Ureter (tissue), 1 donor: ENCODE data around the gene DCP2. TPM values are rescaled to one million over a fixed set of nuclear protein-coding genes. Genes with fewer than 3 reads are reported as not detected.

Source experiments
- DNase-seq: peaks from one replicate; pipeline ENCODE4 v3.0.0-alpha.2; 2020; ENCODE audit warnings: low spot score
- total RNA-seq: library from RNA; stranded (reverse); gene quantifications from one replicate; pipeline ENCODE4 v1.2.4, GENCODE V29; 2023
- donor health status: DM: yes; HTN: yes; CAD: no.

DCP2 gene
- total RNA-seq, 1 donor from 2014 or later: 42.2 TPM

GRCh38 chr5:113044776-113045465 is 68.3 kb downstream of the DCP2 start:
- DNase-seq: no peak

DNA sequence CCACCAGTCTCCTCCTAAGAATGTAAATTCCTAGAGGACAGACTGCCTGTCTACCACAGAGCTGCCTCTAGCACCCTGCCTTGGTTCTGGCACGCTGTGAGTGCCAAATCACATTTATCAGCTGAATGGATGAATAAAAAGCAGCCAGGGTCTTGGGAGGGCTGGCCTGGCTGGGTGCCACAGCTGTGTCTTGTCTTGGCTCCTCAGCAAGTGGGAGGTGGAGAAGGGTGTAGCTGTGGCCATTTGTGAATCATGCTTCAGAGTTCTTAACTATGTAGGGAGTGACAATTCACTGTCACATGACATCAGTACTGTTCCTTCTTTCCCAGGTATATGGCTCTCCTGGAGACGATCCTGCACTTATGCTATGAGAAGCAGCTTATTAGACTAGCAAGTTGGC is 70.6 kb downstream of the DCP2 start:
- no peak for DNase-seq

- no peak for DNase-seq
Measured at GRCh38 chr5:113047733-113048652, 71.4 kb downstream of the DCP2 start.

GRCh38 chr5:113048931-113049330 is 72.3 kb downstream of the DCP2 start:
- no peak for DNase-seq

DNA sequence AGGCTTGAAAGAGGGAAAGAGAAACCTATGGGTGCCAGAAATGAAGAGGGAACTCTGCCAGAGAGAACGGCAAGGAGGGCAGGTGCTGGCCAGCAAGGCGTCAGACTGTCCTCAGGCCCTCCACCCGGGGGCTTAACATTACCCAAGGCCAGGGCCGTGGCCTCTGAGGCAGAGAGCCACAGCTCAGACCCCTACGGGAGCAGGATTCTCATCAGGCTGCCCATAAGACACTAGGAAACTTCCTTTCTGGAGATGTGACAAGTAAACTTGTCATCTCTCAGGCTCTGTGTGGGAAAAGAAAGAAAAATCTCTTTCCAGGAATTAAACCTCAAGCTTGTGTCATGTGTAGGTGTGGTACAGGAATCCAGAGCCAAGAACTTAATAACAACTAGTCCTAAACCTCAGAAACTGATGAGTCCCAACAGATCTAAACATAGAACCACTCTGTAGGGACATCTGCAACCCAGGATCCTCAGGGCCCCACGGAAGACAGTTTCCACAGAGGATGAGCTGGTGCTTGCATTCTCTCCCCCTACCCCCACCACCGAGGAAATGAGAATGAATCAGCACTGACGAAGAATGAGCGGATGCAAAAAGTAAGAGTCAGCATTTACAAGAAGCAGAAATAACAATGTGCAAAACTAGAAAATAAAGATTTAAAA is 74.3 kb downstream of the DCP2 start:
- no peak for DNase-seq

DNA sequence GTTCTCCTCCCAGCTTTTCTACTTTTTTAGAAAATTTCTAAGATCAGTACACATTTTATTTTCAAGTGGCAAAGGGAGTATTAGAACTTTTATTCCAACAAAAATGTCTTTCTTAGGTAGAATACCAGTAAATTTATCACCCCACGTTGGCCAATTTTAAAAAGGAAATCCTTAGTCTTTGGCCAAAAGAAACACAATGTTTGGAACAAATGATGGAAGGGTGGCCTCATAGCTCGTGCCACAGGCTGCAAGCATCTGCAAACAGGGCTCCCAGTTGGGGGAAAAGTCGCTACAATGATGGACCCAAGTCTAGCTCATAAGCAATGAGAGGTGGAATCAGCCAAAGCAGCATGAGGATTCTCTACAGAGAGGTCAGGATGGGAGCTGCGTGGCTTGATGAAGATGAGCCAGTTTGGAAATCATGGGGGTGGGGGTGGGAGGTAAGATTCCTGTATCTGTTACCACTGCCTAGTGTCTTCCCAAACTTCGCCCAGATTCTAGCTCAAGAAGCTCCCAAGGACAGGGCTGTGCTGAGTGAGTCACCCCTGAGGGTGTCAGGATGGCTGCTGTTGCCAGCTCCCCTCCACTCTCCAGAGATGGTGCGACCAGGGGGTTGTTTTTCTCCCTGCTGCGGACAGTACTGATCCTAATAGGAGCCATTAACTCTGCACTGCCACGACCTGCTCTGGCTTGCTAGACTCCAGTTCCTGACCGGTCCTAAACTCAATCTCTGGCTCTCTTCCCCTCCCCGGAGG is 75.6 kb downstream of the DCP2 start:
- DNase-seq: no peak

- no peak for DNase-seq
Measured at GRCh38 chr5:113053511-113053995, 77.0 kb downstream of the DCP2 start.

DNA sequence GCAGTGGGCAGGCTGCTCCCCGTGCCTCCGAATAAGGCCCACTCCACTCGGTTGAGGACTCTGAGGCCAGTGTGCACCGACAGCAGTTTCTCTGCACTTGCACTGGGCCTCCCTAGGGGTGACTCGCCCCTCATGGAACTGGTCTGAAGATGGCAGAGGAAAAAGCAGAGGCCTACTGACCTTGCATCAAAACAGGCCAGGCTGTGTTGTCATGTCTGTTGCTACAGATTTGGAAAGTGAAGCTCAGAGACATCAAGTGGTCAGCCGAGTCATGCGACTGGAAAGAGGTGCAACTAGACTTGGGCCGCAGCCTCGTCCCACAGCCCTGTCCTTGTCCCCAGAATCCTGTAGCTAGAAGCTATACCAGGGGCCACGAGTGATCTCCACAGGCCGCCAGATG is 78.3 kb downstream of the DCP2 start:
- no peak for DNase-seq

DNA sequence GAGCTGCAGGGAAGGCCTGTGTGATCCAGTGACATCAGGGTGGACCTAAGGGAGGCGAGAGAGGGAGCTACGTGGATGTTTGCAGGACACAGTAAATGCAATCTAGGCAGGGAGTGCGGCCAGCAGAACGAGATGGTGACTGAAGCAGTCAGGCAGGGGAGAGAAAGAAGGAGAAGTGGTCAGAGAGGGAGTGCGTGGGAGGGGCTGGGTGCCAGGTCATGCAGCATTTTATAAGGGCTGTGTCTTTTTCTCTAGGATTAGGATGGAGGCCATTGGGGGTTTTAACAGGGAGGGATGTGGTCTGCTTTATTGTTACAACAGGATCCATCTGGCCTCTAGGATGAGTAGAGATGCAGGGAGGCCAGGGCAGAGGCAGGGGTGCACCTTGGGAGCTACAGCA is 80.4 kb downstream of the DCP2 start:
- DNase-seq: no peak

GRCh38 chr5:113057557-113057984 is 81.0 kb downstream of the DCP2 start:
- no peak for DNase-seq

DNA sequence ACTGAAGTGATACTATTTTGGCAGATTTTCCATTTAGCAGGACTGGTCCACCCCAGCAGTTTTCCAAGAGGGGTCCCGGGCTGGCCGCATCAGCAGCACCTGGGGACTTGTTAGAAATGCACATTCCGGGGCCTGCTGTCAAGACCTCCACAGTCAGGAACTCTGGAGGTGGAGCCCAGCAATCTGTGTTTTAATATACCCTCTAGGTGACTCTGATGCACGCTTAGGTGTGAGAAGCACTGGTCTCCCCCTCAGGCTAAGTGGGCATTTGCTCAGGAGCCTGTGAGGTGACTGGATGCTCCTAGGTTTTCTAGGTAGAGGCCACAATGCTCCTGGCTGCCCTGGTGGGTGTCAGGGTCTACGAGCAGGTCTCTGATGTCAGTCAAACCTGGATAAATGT is 81.7 kb downstream of the DCP2 start:
- no peak for DNase-seq

GRCh38 chr5:113058706-113059226 is 82.2 kb downstream of the DCP2 start:
- no peak for DNase-seq

GRCh38 chr5:113059232-113060040 is 82.8 kb downstream of the DCP2 start:
- no peak for DNase-seq

DNA sequence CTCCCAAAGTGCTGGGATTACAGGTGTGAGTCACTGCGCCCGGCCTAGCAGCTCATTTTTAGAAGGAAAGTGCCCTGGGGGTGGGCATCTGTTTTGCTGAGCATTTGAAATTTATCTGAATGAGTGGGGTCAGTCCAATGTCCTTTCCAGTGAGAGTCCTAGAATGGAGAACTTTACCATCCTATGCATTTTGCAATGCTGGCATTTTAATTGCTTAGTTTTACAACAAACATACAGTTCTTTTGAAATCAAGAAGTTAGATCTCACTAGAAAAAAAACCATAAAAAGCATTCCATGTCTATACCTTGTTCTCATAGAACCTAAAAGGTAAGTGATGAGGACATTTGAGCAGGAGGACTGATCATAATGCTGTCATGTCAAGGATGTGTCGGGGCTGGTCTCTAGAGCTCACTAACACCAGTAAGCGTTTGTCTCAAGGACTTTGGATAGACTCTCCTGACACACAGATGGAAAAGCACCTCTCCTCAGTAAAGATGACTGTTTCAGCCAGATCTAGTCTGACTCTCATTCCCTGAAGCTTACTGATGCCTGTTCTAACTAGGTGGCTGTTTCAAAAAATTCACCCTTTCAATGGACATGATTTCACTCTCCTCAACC is 83.9 kb downstream of the DCP2 start:
- no peak for DNase-seq

DNA sequence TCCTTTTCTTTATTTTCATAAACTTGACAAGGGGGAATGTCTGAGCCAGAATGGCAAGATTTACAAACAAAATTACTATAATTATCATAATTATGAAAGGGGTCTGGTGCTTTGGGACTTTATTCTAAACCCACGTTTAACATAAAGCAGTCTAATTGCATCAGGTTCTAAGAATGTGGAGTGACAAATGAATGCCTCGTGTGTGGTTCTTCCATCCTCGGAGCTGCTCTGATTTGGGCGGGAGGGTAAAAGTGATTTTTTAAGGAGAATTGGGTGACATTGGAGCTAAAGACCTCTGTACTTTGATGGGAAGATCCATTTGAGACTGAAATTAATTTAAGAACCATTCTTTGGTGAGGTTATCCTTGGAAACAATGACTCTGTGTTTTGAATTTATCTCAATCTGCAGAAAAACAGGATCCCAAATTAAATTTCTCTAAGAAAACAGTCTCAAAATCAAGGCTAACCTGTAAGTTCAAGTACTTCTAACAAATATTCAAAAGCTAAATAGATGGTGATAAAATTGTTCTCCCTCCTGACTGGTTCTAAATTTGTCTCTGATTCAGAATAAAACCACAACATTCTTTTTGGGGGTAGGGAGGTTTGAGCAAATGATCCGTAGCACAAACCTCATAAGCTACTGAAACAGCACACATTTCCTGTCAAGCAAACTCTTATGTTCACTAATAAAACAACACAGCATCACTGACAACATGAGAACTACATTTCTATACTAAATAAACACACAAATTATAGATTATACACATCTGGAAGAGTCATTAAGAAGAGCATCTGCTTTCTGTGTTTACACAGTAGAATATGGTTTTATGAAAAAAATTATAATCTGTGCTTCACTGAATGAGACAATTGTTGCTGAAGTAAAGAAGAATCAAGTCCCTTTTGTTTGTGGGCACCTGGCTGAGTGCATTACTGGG is 85.5 kb downstream of the DCP2 start:
- DNase-seq: no peak

- no peak for DNase-seq
Measured at GRCh38 chr5:113062869-113063508, 86.4 kb downstream of the DCP2 start.

DNA sequence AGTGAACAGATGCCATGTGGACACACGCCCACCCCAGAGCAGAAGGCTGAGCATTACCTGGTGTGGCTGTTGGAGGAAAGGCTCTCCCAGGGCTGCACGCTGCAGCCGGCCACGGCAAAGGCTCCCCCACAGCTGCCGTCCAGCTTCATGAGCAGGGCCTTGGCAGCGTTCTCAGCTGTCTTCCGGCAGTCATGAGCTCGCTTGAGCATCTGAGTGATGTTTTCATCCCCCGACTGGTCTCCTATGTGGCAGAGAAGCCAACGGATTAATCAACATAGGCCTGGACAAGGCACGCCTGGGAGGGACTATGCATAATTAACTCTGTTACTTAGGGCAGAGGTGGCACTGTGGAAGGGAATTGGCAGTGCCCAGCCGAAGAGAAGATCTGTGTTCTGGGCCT is 87.3 kb downstream of the DCP2 start:
- DNase-seq: no peak

- no peak for DNase-seq
Measured at GRCh38 chr5:113064806-113065205, 88.2 kb downstream of the DCP2 start.
